Brain microvascular endothelial cell (primary cell): ENCODE results near the gene E4F1.
A peak's percentile ranks its signal among the peaks of the same experiment; 100 is the strongest.

Source experiments
- DNase-seq: peaks from one replicate; pipeline ENCODE4 v3.0.0-alpha.2; 2020
- H3K27ac ChIP-seq: fragments of 250-450 bp; sonication (Bioruptor Pico); 2 replicates; pipeline ENCODE4 v1.5.1; 2020; ENCODE audit warnings: mild to moderate bottlenecking, moderate library complexity
- H3K27me3 ChIP-seq: fragments of 250-450 bp; sonication (Bioruptor Pico); replicated peaks from 2 replicates; pipeline ENCODE4 v1.5.1; 2020; ENCODE audit warnings: mild to moderate bottlenecking
- H3K36me3 ChIP-seq: fragments of 250-450 bp; sonication (Bioruptor Pico); replicated peaks from 2 replicates; pipeline ENCODE4 v1.5.1; 2020; ENCODE audit warnings: mild to moderate bottlenecking
- H3K4me3 ChIP-seq: 2 replicates; pipeline ENCODE4 v1.5.1; 2011; ENCODE audit warnings: low read depth, mild to moderate bottlenecking, control low read depth, low read length, moderate library complexity
- in situ Hi-C: cut with HindIII; loops from 2 replicates; pipeline ENCODE4 v1.10.0; 2017; ENCODE audit warnings: low sequenced_read_pairs, low pct_ligation_motif_present
- TF ChIP-seq, protein P1 (sequence below): IDR thresholded peaks from 2 replicates; pipeline ENCODE4 v1.5.1; 2011; ENCODE audit warnings: low read depth, mild to moderate bottlenecking, moderate library complexity, low read length, control low read depth, inconsistent platforms; ENCODE audit errors: missing control alignments

Gene E4F1

DNA sequence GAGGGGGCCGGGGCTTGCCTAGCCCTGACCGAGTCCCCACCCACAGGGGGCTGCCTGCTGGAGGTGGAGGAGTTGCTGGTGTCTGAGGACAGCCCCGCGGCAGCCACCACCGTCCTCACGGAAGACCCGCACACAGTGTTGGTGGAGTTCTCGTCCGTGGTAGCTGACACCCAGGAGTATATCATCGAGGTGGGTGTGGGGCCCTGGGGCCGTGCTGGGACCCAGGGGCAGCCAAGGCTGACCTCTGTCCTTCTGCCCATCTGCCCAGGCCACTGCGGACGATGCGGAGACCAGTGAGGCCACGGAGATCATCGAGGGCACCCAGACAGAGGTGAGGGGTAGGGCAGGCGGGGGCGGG lies 11.4 kb downstream of the E4F1 start:
- H3K36me3 ChIP-seq: peaks cover 40% of the 10 kb centered on the region
- in situ Hi-C loops: no loop called here
- DNase-seq: no peak
- no peak overlapping the region for H3K4me3 ChIP-seq
- H3K27ac ChIP-seq: no peak overlapping the region
- H3K27me3 ChIP-seq: peaks cover 5% of the 10 kb centered on the region
- TF ChIP-seq, protein P1, sequence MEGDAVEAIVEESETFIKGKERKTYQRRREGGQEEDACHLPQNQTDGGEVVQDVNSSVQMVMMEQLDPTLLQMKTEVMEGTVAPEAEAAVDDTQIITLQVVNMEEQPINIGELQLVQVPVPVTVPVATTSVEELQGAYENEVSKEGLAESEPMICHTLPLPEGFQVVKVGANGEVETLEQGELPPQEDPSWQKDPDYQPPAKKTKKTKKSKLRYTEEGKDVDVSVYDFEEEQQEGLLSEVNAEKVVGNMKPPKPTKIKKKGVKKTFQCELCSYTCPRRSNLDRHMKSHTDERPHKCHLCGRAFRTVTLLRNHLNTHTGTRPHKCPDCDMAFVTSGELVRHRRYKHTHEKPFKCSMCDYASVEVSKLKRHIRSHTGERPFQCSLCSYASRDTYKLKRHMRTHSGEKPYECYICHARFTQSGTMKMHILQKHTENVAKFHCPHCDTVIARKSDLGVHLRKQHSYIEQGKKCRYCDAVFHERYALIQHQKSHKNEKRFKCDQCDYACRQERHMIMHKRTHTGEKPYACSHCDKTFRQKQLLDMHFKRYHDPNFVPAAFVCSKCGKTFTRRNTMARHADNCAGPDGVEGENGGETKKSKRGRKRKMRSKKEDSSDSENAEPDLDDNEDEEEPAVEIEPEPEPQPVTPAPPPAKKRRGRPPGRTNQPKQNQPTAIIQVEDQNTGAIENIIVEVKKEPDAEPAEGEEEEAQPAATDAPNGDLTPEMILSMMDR: no peak

DNA sequence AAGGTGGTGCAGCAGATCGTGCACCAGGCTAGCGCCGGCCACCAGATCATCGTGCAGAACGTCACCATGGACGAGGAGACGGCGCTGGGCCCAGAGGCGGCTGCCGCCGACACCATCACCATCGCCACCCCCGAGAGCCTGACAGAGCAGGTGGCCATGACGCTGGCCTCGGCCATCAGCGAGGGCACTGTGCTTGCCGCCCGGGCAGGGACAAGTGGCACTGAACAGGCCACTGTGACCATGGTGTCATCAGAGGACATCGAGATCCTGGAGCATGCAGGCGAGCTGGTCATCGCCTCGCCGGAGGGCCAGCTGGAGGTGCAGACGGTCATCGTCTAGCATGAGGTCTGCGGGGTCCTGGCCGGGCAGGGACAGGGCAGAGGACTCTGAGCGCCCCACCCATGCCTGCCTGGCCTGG lies 11.9 kb downstream of the E4F1 start:
- Histone ChIP-seq H3K27ac (no peak overlapping the region), H3K4me3 (no peak overlapping the region), H3K36me3 (peaks cover 38% of the 10 kb centered on the region), H3K27me3 (peaks cover 5% of the 10 kb centered on the region)
- TF ChIP-seq, protein P1: no peak
- no peak for DNase-seq
- in situ Hi-C loops: no loop called here

DNA sequence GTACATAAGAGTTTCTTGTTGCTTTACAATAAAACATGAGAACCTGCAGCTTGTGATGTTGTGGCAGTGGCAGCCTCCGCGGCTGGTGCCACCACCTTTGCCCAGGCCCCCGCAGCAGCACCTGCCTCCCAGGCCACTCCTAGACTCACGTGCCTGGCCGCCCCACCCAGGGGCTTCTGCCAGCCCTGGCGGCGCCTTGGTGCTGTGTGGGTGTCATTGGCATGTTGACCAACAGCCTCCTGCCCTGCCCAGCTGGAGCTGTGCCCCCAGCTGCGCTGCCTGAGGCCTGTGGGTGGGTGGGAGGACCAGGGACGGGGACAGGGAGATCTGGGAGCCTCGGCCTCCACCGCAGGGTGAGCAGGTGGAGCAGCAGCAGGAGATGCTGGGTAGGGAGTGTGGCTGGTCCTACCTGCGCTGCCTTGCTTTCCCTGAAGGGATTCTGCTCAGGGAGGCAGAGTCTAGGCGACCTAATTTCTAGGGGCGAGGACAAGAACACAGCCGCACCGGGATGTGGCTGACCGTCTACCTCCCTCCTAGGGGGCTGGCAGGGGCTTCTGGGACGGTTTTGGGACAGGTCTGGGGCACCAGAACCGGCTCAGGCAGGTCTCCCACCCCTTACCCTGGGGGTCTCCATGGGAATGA lies 12.4 kb downstream of the E4F1 start:
- Histone ChIP-seq H3K36me3 (peaks cover 38% of the 10 kb centered on the region), H3K27me3 (peaks cover 5% of the 10 kb centered on the region), H3K4me3 (no peak overlapping the region), H3K27ac (no peak overlapping the region)
- in situ Hi-C loops: no loop called here
- TF ChIP-seq, protein P1: no peak
- DNase-seq: no peak

DNA sequence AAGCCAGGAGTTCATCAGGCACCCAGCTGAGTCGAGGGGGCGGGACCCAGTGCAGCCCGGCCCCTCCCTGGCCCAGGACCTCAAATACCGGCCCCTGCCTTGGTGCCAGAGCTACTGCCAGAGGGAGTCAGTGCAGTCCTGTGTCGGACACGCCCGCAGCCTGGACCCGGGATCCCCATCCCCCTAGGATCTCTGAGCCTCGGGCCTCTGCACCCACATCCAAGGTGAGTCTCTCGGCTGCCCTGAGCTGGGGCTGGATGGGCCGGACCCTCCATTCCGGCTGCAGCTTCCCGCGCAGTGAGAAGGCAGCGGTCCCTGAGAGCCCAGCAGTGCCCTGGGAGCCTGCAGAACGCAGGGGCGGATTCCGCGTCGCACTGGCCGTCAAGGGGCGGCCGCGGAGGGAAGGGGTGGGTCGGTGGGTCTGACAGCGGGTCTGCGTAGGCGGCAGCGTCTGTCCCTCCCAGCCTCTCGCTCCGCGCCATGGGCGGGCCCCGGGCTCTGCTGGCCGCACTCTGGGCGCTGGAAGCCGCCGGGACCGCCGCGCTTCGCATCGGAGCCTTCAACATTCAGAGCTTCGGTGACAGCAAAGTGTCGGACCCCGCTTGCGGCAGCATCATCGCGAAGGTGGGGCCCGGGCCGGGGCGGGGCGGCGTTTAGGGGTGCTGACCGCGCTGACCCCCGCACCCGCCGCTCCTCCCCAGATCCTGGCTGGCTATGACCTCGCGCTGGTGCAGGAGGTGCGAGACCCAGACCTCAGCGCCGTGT lies 13.1 kb downstream of the E4F1 start, which contains the start of gene DNASE1L2:
DNASE1L2 (plus strand) TSS at position 108 of the 765 bp plus-strand sequence; CDS start at position 481, 373 bp downstream.
- no peak for DNase-seq
- Histone ChIP-seq H3K27ac (no peak within 1 kb of the TSS), H3K4me3 (peak within 1 kb of the TSS; percentile 24), H3K36me3 (peaks cover 37% of the 10 kb centered on the region), H3K27me3 (peaks cover 5% of the 10 kb centered on the region)
- in situ Hi-C loops: no loop called here
- TF ChIP-seq, protein P1: no peak

DNA sequence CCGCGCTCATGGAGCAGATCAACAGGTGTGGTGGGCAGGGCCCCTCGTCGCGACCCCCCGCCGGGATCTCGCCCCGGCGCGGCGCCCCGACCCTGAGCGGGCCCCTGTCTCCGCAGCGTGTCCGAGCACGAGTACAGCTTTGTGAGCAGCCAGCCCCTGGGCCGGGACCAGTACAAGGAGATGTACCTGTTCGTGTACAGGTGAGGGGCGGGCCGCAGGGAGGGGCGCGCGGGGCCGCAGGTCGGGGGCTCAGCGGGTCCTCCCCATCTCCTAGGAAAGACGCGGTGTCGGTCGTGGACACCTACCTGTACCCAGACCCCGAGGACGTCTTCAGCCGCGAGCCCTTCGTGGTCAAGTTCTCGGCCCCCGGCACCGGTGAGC lies 13.7 kb downstream of the E4F1 start:
- in situ Hi-C loops: no loop called here
- peak overlapping the region; percentile 24 for H3K4me3 ChIP-seq

More for the DNA sequence above, 13.7 kb downstream of the E4F1 start:
- Histone ChIP-seq H3K27me3 (peaks cover 5% of the 10 kb centered on the region), H3K27ac (no peak overlapping the region), H3K36me3 (peaks cover 31% of the 10 kb centered on the region)
- TF ChIP-seq, protein P1: no peak
- DNase-seq: no peak
